ENCODE data around the gene UBAC1. TPM values are rescaled to one million over a fixed set of nuclear protein-coding genes. Genes with fewer than 3 reads are reported as not detected.

Gene UBAC1
- total and polyA plus RNA-seq, 7 donors, result 71.1 to 261 (median 162) TPM

- H3K27ac ChIP-seq, result no peak overlapping the region
- 79 to 84% (median 82%) methylated on average over 27 of the region's 27 CpGs for WGBS, 3 donors
- H3K4me3 ChIP-seq, result no peak overlapping the region
- no peaks in the 10 kb centered on the region for H3K9me3 ChIP-seq
- DNase-seq (peak in 1 of 2 donors; percentile 49), ATAC-seq (no peak)
- no peak for TF ChIP-seq CTCF (IDR thresholded peaks at IDR 0.05)
- H3K36me3 ChIP-seq (ENCODE audit: insufficient read depth in 1 of 2, low read depth in 1 of 2), result peaks cover 0 to 67% of the 10 kb centered on the region in 2 donors
- intact Hi-C loops (cut with DNase I), result no loop called here
- H3K4me1 ChIP-seq, result peaks cover 24% of the 10 kb centered on the region
- no peaks in the 10 kb centered on the region for H3K27me3 ChIP-seq (ENCODE audit: insufficient read depth in 3 of 3, low read length in 2 of 3)
Observed at GRCh38 chr9:135924628-135925338, 36.4 kb downstream of the UBAC1 start.

GRCh38 chr9:135923508-135923907 lies 37.7 kb downstream of the UBAC1 start:
- Histone ChIP-seq H3K27ac (no peak overlapping the region), H3K36me3 (ENCODE audit: insufficient read depth in 1 of 2, low read depth in 1 of 2) (peaks cover 0 to 55% of the 10 kb centered on the region in 2 donors), H3K4me3 (no peak overlapping the region), H3K27me3 (ENCODE audit: insufficient read depth in 3 of 3, low read length in 2 of 3) (no peaks in the 10 kb centered on the region), H3K9me3 (no peaks in the 10 kb centered on the region), H3K4me1 (peaks cover 17% of the 10 kb centered on the region)
- TF ChIP-seq CTCF (IDR thresholded peaks at IDR 0.05), result no peak
- intact Hi-C loops (cut with DNase I), result no loop called here
- 80 to 90% (median 88%) methylated on average over 13 of the region's 13 CpGs for WGBS, 3 donors
- no peak for DNase-seq
- ATAC-seq, result no peak

- DNase-seq, result peak in 1 of 2 donors; percentile 43
- 59 to 82% (median 68%) methylated on average over 13 to 14 of the region's 14 CpGs for WGBS, 3 donors
- intact Hi-C loops (cut with DNase I), result no loop called here
- H3K4me3 ChIP-seq, result no peak overlapping the region
- H3K4me1 ChIP-seq, result peaks cover 10% of the 10 kb centered on the region
- no peaks in the 10 kb centered on the region for H3K9me3 ChIP-seq
- no peak for TF ChIP-seq CTCF (IDR thresholded peaks at IDR 0.05)
- peaks cover 0 to 53% of the 10 kb centered on the region in 2 donors for H3K36me3 ChIP-seq (ENCODE audit: insufficient read depth in 1 of 2, low read depth in 1 of 2)
- peak in 2 of 4 donors; percentile 4 to 13 for ATAC-seq
- no peaks in the 10 kb centered on the region for H3K27me3 ChIP-seq (ENCODE audit: insufficient read depth in 3 of 3, low read length in 2 of 3)
- H3K27ac ChIP-seq, result peak overlapping the region; percentile 1
Observed at GRCh38 chr9:135921749-135922310, 39.3 kb downstream of the UBAC1 start.

GRCh38 chr9:135920973-135921585 lies 40.1 kb downstream of the UBAC1 start:
- WGBS, 3 donors, result 37 to 70% (median 52%) methylated on average over 24 of the region's 24 CpGs
- peaks cover 0 to 54% of the 10 kb centered on the region in 2 donors for H3K36me3 ChIP-seq (ENCODE audit: insufficient read depth in 1 of 2, low read depth in 1 of 2)
- DNase-seq (peak in 1 of 2 donors; percentile 45), ATAC-seq (peak; percentile 30 to 49 (median 39))
- H3K9me3 ChIP-seq, result no peaks in the 10 kb centered on the region
- H3K4me1 ChIP-seq, result peaks cover 3% of the 10 kb centered on the region
- intact Hi-C loops (cut with DNase I), result no loop called here
- peak overlapping the region; percentile 1 for H3K27ac ChIP-seq
- no peak overlapping the region for H3K4me3 ChIP-seq
- TF ChIP-seq CTCF (IDR thresholded peaks at IDR 0.05), result no peak
- no peaks in the 10 kb centered on the region for H3K27me3 ChIP-seq (ENCODE audit: insufficient read depth in 3 of 3, low read length in 2 of 3)

Data from psoas muscle (tissue), 8 donors.